ENCODE measurements around the gene PKNOX2.

PKNOX2 gene

GRCh38 chr11:125154378-125155099 lies 10.0 kb upstream of the PKNOX2 start:
- in situ Hi-C loops (cut with MboI; ENCODE audit: low sequenced_read_pairs), result no loop called here

GRCh38 chr11:125155100-125155444 lies 9.5 kb upstream of the PKNOX2 start:
- in situ Hi-C loops (cut with MboI; ENCODE audit: low sequenced_read_pairs), result no loop called here

- in situ Hi-C loops (cut with MboI; ENCODE audit: low sequenced_read_pairs), result no loop called here
Observed at GRCh38 chr11:125155767-125156166, 8.8 kb upstream of the PKNOX2 start.

GRCh38 chr11:125156346-125157117 lies 8.0 kb upstream of the PKNOX2 start:
- in situ Hi-C loops (cut with MboI; ENCODE audit: low sequenced_read_pairs), result no loop called here

GRCh38 chr11:125157118-125157733 lies 7.3 kb upstream of the PKNOX2 start:
- in situ Hi-C loops (cut with MboI; ENCODE audit: low sequenced_read_pairs), result no loop called here

GRCh38 chr11:125157953-125158680 lies 6.4 kb upstream of the PKNOX2 start:
- in situ Hi-C loops (cut with MboI; ENCODE audit: low sequenced_read_pairs), result no loop called here

- in situ Hi-C loops (cut with MboI; ENCODE audit: low sequenced_read_pairs), result no loop called here
Observed at GRCh38 chr11:125162743-125163142, 1.8 kb upstream of the PKNOX2 start.

- in situ Hi-C loops (cut with MboI; ENCODE audit: low sequenced_read_pairs), result no loop called here
Observed at GRCh38 chr11:125163431-125164063, 1.0 kb upstream of the PKNOX2 start.

GRCh38 chr11:125164091-125164421 lies 495 bp upstream of the PKNOX2 start:
- in situ Hi-C loops (cut with MboI; ENCODE audit: low sequenced_read_pairs), result no loop called here

GRCh38 chr11:125165111-125165842 lies 726 bp downstream of the PKNOX2 start:
- in situ Hi-C loops (cut with MboI; ENCODE audit: low sequenced_read_pairs), result no loop called here

GRCh38 chr11:125165843-125166763 lies 1.6 kb downstream of the PKNOX2 start:
- in situ Hi-C loops (cut with MboI; ENCODE audit: low sequenced_read_pairs), result no loop called here

GRCh38 chr11:125166764-125167291 lies 2.3 kb downstream of the PKNOX2 start:
- in situ Hi-C loops (cut with MboI; ENCODE audit: low sequenced_read_pairs), result no loop called here

- in situ Hi-C loops (cut with MboI; ENCODE audit: low sequenced_read_pairs), result no loop called here
Observed at GRCh38 chr11:125167292-125167953, 2.9 kb downstream of the PKNOX2 start.

GRCh38 chr11:125167954-125168835 lies 3.6 kb downstream of the PKNOX2 start:
- in situ Hi-C loops (cut with MboI; ENCODE audit: low sequenced_read_pairs), result no loop called here

- in situ Hi-C loops (cut with MboI; ENCODE audit: low sequenced_read_pairs), result no loop called here
Observed at GRCh38 chr11:125168918-125169456, 4.4 kb downstream of the PKNOX2 start.

- in situ Hi-C loops (cut with MboI; ENCODE audit: low sequenced_read_pairs), result no loop called here
Observed at GRCh38 chr11:125170001-125170509, 5.5 kb downstream of the PKNOX2 start.

- in situ Hi-C loops (cut with MboI; ENCODE audit: low sequenced_read_pairs), result no loop called here
Observed at GRCh38 chr11:125170510-125171031, 6.0 kb downstream of the PKNOX2 start.
